Measurements from ENCODE around the gene CD80.

- TF ChIP-seq CTCF (IDR thresholded peaks at IDR 0.05; ENCODE audit: low read depth, low read length, poor library complexity, severe bottlenecking): no peak
- TF ChIP-seq EZH2phosphoT487 (IDR thresholded peaks at IDR 0.05; ENCODE audit: borderline replicate concordance, low read length): no peak
These were observed 16.1 kb upstream of the CD80 start for GRCh38 chr3:119575507-119575906.

All from DOHH2 (cell line).